Peyer's patch (tissue), 4 donors: ENCODE measurements around the gene EMID1. TPM values are rescaled to one million over a fixed set of nuclear protein-coding genes. Genes with fewer than 3 reads are reported as not detected.

Experiments
- DNase-seq, 3 donors: peaks; one replicate each; pipeline ENCODE4 v3.0.0-alpha.2; 2017 to 2019
- H3K27ac ChIP-seq, 4 donors: fragments of 200-600 bp; sonication (generic); one replicate each; pipeline ENCODE4 v1.5.1; 2016 to 2019
- H3K27me3 ChIP-seq, 2 donors: fragments of 200-600 bp; sonication (generic); one replicate each; pipeline ENCODE4 v1.5.1; 2019
- H3K36me3 ChIP-seq, 3 donors: fragments of 200-600 bp; sonication (generic); one replicate each; pipeline ENCODE4 v1.5.1; 2016 to 2019
- H3K4me1 ChIP-seq, 4 donors: fragments of 200-600 bp; sonication (generic); one replicate each; pipeline ENCODE4 v1.5.1; 2016 to 2019
- H3K4me3 ChIP-seq, 4 donors: fragments of 200-600 bp; sonication (generic); 1 replicate in 3 of 4; 2 replicates in 1 of 4; pipeline ENCODE4 v1.5.1; 2016 to 2019; ENCODE audit warnings: mild to moderate bottlenecking in 1 of 4
- H3K9me3 ChIP-seq, 4 donors: fragments of 200-600 bp; sonication (generic); one replicate each; pipeline ENCODE4 v1.5.1; 2016 to 2019; ENCODE audit warnings: mild to moderate bottlenecking in 1 of 4
- CTCF ChIP-seq, 6 experiments: fragments of 450-650 bp in 4 of 6; fragments of 200-600 bp in 2 of 6; sonication (generic) in 1 of 6; IDR thresholded peaks; one replicate each; pipeline ENCODE4 v1.5.1; 2017 to 2019; ENCODE audit warnings: antibody characterized with exemption in 6 of 6, mild to moderate bottlenecking in 3 of 6, moderate library complexity in 1 of 6
- POLR2A ChIP-seq, 2 donors: fragments of 450-650 bp; IDR thresholded peaks; one replicate each; pipeline ENCODE4 v1.5.1; 2017; ENCODE audit warnings: antibody characterized with exemption in 2 of 2, mild to moderate bottlenecking in 2 of 2, moderate library complexity in 2 of 2
- total RNA-seq, 4 donors: library from RNA; depleted of rRNA; stranded (reverse); fragments of >200 nt; gene quantifications; one replicate each; pipeline ENCODE4 v1.1.0, GENCODE V29; 2016

The EMID1 gene
- total RNA-seq, 4 donors from 2014 or later = 1.9 to 7.1 (median 4.2) TPM

GRCh38 chr22:29205252-29205593 is 473 bp upstream of the EMID1 start:
- no peaks in the 10 kb centered on the region for H3K27me3 ChIP-seq
- no peaks in the 10 kb centered on the region for H3K36me3 ChIP-seq
- peaks cover 0 to 19% (median 3%) of the 10 kb centered on the region in 4 donors for H3K4me1 ChIP-seq
- DNase-seq = no peak
- no peaks in the 10 kb centered on the region for H3K9me3 ChIP-seq
- TF ChIP-seq POLR2A (IDR thresholded peaks at IDR 0.05) (no peak), CTCF (IDR thresholded peaks at IDR 0.05) (no peak)
- peak overlapping the region; percentile 20 to 67 (median 54) for H3K4me3 ChIP-seq
- peak overlapping the region in 3 of 4 donors; percentile 53 to 62 (median 60) for H3K27ac ChIP-seq

GRCh38 chr22:29206372-29207242 is 911 bp downstream of the EMID1 start:
- Histone ChIP-seq H3K4me1 (peaks cover 0 to 19% (median 3%) of the 10 kb centered on the region in 4 donors), H3K27ac (peak overlapping the region in 2 of 4 donors; percentile 60 to 62)

DNA sequence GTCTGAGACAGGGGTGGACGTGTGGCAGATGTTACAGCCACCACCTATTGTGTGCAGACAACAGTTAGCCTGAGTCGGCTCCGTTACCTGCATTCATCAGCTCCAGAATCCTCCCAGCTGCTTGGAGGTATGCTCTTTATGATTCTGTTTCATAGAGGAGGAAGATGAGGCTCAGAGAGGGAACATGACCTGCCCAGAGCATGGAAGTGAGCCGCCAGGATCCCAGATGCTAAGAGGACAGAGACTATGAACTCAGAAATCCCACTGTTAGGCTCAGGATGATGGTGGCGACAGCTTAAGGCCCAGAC is 1.5 kb downstream of the EMID1 start:
- Histone ChIP-seq H3K27me3 (no peaks in the 10 kb centered on the region), H3K4me1 (peaks cover 0 to 14% (median 3%) of the 10 kb centered on the region in 4 donors), H3K36me3 (no peaks in the 10 kb centered on the region), H3K27ac (no peak overlapping the region), H3K9me3 (no peaks in the 10 kb centered on the region), H3K4me3 (peak overlapping the region in 1 of 4 donors; percentile 62)
- no peak for DNase-seq
- no peak for TF ChIP-seq CTCF (IDR thresholded peaks at IDR 0.05)
- TF ChIP-seq POLR2A (IDR thresholded peaks at IDR 0.05) = no peak

More at GRCh38 chr22:29206372-29207242, 911 bp downstream of the EMID1 start:
- TF ChIP-seq POLR2A (IDR thresholded peaks at IDR 0.05) (no peak), CTCF (IDR thresholded peaks at IDR 0.05) (no peak)
- Histone ChIP-seq H3K27me3 (no peaks in the 10 kb centered on the region), H3K4me3 (peak overlapping the region; percentile 42 to 67 (median 54)), H3K36me3 (no peaks in the 10 kb centered on the region), H3K9me3 (no peaks in the 10 kb centered on the region)
- no peak for DNase-seq

- peak overlapping the region in 1 of 4 donors; percentile 62 for H3K4me3 ChIP-seq
- no peak for TF ChIP-seq POLR2A (IDR thresholded peaks at IDR 0.05)
- no peak for TF ChIP-seq CTCF (IDR thresholded peaks at IDR 0.05)
Observed at GRCh38 chr22:29207562-29208501, 2.1 kb downstream of the EMID1 start.

DNA sequence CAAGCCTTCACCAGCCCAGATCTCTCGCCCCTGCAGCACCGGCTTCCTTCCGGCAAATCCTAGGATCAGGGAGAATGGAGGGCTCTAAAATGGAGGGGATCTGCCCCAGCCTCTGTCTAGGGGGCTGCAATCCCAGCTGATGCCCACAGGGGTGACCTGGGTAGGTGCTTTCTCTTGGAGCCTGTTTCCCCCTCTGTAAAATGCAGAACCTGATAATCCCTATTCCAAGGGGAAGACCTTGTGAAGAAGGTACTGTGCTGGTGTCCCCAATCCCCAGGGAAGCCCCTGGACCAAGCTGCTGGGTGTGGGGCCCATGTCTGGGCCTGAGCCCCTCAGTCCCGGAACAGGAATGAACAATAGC is 2.8 kb downstream of the EMID1 start:
- TF ChIP-seq POLR2A (IDR thresholded peaks at IDR 0.05) (no peak), CTCF (IDR thresholded peaks at IDR 0.05) (no peak)
- H3K27ac ChIP-seq = no peak overlapping the region

More at GRCh38 chr22:29207562-29208501, 2.1 kb downstream of the EMID1 start:
- Histone ChIP-seq H3K27ac (no peak overlapping the region), H3K4me1 (peaks cover 0 to 8% (median 3%) of the 10 kb centered on the region in 4 donors), H3K9me3 (no peaks in the 10 kb centered on the region), H3K27me3 (no peaks in the 10 kb centered on the region), H3K36me3 (no peaks in the 10 kb centered on the region)
- no peak for DNase-seq

More for the DNA sequence above, 2.8 kb downstream of the EMID1 start:
- no peak for DNase-seq
- Histone ChIP-seq H3K27me3 (no peaks in the 10 kb centered on the region), H3K4me3 (no peak overlapping the region), H3K4me1 (peaks cover 0 to 6% (median 3%) of the 10 kb centered on the region in 4 donors), H3K9me3 (no peaks in the 10 kb centered on the region), H3K36me3 (no peaks in the 10 kb centered on the region)
